Omental fat pad (tissue), 4 donors: ENCODE measurements around the gene OR2Z1. TPM values are rescaled to one million over a fixed set of nuclear protein-coding genes. Genes with fewer than 3 reads are reported as not detected.

ENCODE experiments used
- ATAC-seq: fragments of 150-250 bp; one replicate; pipeline ENCODE4 v1.9.1; 2016; ENCODE audit warnings: mild to moderate bottlenecking, moderate library complexity; ENCODE audit not compliant: low FRiP score
- DNase-seq: peaks from one replicate; pipeline ENCODE4 v3.0.0-alpha.2; 2019; ENCODE audit warnings: low spot score
- total RNA-seq, 4 donors: library from RNA; depleted of rRNA; stranded (reverse); fragments of >200 nt; gene quantifications; one replicate each; pipeline ENCODE4 v1.1.0, GENCODE V29; 2016
- TF ChIP-seq, protein P1 (sequence below), 3 donors: fragments of 450-650 bp; IDR thresholded peaks; one replicate each; pipeline ENCODE4 v1.5.1; 2016 to 2017; ENCODE audit warnings: antibody characterized with exemption in 3 of 3, mild to moderate bottlenecking in 3 of 3, moderate library complexity in 2 of 3

Gene OR2Z1
- total RNA-seq, 4 donors from 2014 or later, result not detected

DNA sequence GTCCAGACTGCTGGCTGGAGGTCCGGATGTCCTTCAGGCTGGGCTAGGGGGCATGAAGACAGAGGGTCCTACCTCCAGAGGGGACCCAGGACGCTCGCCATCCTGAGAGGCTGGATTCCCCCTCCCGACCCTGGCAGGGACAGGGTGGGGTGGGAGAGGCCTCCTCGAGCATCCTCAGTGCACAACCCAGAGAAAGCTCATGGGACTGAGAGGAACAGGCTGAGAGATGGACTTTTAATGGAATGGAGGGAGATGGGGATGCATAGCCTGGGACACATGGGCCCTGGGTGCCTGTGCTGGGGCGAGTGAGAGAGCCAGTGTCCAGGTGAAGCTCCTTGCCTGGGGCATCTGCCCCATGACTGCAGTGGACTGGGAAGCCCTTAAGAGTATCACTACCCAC, 25.9 kb upstream of the OR2Z1 start:
- TF ChIP-seq, protein P1, sequence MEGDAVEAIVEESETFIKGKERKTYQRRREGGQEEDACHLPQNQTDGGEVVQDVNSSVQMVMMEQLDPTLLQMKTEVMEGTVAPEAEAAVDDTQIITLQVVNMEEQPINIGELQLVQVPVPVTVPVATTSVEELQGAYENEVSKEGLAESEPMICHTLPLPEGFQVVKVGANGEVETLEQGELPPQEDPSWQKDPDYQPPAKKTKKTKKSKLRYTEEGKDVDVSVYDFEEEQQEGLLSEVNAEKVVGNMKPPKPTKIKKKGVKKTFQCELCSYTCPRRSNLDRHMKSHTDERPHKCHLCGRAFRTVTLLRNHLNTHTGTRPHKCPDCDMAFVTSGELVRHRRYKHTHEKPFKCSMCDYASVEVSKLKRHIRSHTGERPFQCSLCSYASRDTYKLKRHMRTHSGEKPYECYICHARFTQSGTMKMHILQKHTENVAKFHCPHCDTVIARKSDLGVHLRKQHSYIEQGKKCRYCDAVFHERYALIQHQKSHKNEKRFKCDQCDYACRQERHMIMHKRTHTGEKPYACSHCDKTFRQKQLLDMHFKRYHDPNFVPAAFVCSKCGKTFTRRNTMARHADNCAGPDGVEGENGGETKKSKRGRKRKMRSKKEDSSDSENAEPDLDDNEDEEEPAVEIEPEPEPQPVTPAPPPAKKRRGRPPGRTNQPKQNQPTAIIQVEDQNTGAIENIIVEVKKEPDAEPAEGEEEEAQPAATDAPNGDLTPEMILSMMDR (IDR thresholded peaks at IDR 0.05), result no peak
- DNase-seq, result no peak
- no peak for ATAC-seq

DNA sequence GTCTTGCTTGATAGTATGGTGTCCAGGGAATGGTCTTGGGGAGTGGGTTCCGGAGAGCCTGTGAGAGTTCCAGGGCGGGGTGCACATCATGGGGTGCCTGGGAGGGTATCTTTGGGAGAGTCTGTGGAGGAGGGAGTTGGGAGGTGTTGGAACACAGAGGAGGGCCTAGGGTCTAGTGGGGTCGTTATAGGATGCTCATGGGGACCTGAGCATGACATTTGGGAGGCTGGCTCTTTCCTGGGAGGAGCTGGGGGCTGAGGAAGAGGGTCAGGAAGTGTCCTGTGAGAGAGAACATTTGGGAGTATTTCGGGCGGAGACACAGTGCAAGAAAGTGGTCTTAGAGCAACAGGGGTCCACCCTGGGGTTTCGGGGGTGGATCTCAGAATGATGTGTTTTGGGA, 25.5 kb upstream of the OR2Z1 start:
- DNase-seq, result no peak

DNA sequence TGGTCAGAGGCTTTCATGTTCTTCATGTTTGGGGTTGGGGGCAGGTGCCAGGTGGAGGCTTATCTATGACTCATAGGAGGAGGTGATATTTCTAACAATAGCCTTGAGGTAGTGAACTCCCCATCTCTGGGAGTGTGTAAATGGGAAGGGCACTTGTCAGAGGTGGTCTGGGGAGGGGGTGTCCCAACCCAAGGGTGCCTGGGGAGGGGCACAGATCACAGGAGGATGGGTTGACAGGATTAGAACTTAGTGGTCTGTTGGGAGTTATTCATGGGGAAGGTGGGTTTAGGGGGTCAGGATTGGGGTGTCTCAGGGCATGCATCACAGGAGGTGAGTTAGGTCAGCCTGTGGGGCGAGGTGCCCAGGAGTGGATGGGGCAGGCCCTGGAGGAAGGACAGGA, 24.4 kb upstream of the OR2Z1 start:
- DNase-seq, result no peak
- TF ChIP-seq, protein P1 (IDR thresholded peaks at IDR 0.05), result no peak
- ATAC-seq, result no peak

More for the DNA sequence above, 25.5 kb upstream of the OR2Z1 start:
- peak; percentile 21 for ATAC-seq
- TF ChIP-seq, protein P1 (IDR thresholded peaks at IDR 0.05), result no peak

DNA sequence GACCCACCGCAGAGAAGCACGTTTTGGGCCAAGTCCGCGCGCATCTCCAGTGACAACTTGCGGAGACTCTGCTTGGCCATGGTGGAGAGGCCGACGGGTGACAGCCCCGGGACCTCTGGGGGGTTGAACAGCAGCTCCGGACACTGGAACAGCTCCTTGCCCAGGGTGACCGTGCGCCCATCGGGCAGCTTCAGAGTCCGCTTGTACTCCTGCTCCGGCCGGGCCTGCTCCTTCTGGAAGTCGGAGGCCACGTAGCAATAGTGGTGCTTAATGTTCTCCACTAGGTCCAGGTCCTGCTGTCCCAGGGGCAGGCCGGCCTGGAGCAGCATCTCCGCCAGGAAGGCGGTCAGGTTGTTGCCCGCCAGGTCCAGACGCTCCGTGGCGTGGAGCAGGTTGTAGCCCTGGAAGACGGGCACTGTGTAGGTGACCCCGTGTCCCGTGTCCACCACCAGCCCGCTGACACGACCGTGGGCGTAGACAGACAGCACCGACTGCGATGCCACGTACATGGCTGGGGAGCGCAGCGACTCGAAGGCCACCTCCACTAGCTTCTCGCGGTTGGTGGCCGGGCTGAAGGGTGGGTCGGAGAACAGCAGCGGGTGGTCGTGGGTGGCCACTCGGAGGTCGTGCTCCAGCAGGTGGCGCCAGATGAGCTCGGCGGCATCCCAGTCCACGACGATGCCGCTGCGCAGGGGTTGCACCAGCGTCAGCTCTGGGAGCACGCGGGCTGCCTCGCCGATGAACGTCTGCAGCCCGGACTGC, 23.6 kb upstream of the OR2Z1 start:
- no peak for DNase-seq
- no peak for ATAC-seq
- TF ChIP-seq, protein P1 (IDR thresholded peaks at IDR 0.05), result no peak

DNA sequence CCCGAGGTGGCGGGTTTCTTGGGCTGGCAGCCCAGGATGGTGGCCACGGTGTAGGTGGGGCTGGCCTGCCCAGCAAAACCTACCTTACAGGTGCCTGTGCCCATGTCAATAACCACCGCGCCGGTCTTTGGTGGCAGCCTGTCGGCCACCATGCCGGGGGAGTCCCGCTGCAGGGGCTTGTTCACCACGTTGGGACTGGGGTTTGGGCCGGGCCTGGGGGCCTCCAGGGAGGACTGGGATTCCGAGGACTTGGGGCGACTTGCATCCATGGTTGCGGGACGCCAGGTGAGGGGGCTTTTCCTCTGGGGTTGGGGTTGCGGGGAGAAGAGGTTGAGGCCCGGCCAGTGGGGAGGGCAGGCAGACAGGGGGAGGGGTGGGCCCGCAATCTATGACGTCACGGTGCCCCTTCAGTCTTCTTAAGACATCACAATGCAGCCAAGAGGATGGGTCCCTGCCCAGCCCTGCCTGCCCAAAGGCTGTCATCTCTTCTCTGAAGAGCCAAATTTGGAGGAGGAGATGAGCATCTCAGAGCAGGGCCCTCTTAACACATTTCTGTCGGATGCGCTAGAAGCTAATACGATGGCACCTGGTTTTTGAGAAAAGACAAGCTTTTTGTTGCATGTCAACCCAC, 22.9 kb upstream of the OR2Z1 start, which contains the start of gene ACTL9:
TSS of gene ACTL9 (minus strand) at position 363 of the 631 bp plus-strand sequence. CDS start at position 269, 94 bp downstream.
- DNase-seq, result no peak
- TF ChIP-seq, protein P1 (IDR thresholded peaks at IDR 0.05), result no peak
- no peak for ATAC-seq

DNA sequence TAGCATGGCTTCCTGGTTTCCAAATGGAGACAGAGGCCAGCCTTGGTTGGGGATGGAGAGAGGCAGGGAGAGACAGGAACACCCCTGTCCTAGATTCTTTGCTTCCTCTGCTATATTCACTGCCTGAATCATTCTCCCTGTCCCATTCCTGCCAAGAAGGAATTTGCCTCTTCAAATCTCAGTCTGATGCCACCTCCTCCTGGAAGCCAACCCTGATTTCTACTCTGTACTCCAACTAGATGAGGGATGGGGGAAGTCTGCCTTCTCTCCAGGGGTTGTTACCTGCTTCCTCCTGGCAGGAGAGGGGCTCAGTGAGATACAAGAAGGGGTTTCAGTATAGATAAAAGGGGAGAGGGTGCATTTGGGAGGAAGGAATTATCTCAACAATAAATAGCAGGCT, 21.5 kb upstream of the OR2Z1 start:
- no peak for ATAC-seq
- TF ChIP-seq, protein P1 (IDR thresholded peaks at IDR 0.05), result no peak
- no peak for DNase-seq

DNA sequence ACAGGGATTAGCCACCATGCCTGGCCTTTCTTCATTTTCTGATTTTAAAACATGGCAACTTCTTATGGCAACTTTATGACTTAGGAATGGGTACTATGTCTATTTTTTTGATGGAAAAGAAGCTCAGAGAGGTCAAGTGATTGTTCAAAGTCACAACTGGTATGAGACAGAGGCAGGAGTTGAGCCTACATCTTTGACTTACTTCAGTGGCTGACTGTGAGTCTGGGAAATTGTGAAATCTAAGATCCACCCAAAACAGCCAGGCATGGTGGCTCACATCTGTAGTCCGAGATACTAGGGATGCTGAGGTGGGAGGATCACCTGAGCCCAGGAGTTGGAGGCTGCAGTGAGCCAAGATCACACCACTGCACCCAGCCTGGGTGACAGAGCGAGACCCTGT, 20.5 kb upstream of the OR2Z1 start:
- ATAC-seq, result no peak
- TF ChIP-seq, protein P1 (IDR thresholded peaks at IDR 0.05), result no peak
- no peak for DNase-seq
